K562 (cell line): ENCODE results near the gene CAPZB. TPM values are rescaled to one million over a fixed set of nuclear protein-coding genes. Genes with fewer than 3 reads are reported as not detected.

Source experiments
- ARID3B ChIP-seq: fragments of 250-450 bp; sonication (Bioruptor Pico); IDR thresholded peaks from 2 replicates; pipeline ENCODE4 v1.4.0; 2020; ENCODE audit warnings: borderline replicate concordance
- CBX8 ChIP-seq: fragments of 200-600 bp; sonication (generic); IDR thresholded peaks from 2 replicates; pipeline ENCODE4 v1.6.1; 2012; ENCODE audit warnings: borderline replicate concordance, mixed run types, low read depth, mild to moderate bottlenecking, moderate library complexity, mixed read lengths, low read length, control low read depth, inconsistent platforms; ENCODE audit not compliant: poor library complexity, severe bottlenecking; ENCODE audit errors: extremely low read depth
- CEBPZ ChIP-seq: fragments of 150-350 bp; IDR thresholded peaks from 2 replicates; pipeline ENCODE4 v1.6.1; 2014; ENCODE audit warnings: low read depth, mild to moderate bottlenecking, low read length, borderline replicate concordance
- DPF2 ChIP-seq: fragments of 450-650 bp; IDR thresholded peaks from 2 replicates; pipeline ENCODE4 v1.6.1; 2016
- ESRRB ChIP-seq: fragments of 250-450 bp; sonication (Bioruptor Pico); IDR thresholded peaks from 2 replicates; pipeline ENCODE4 v1.5.0; 2020; ENCODE audit warnings: mild to moderate bottlenecking, moderate library complexity, borderline replicate concordance
- HLTF ChIP-seq: fragments of 450-650 bp; IDR thresholded peaks from 2 replicates; pipeline ENCODE4 v1.6.1; 2016
- KHSRP ChIP-seq: fragments of 450-650 bp; IDR thresholded peaks from 2 replicates; pipeline ENCODE4 v1.6.1; 2017
- MEIS2 ChIP-seq: fragments of 450-650 bp; IDR thresholded peaks from 2 replicates; pipeline ENCODE4 v1.6.1; 2014; ENCODE audit warnings: mild to moderate bottlenecking; ENCODE audit not compliant: partially characterized antibody
- MTA2 ChIP-seq: fragments of 450-650 bp; IDR thresholded peaks from 2 replicates; pipeline ENCODE4 v1.6.1; 2016; ENCODE audit warnings: low read depth
- NUFIP1 ChIP-seq: fragments of 450-650 bp; IDR thresholded peaks from 2 replicates; pipeline ENCODE4 v1.6.1; 2018; ENCODE audit not compliant: partially characterized antibody
- PCBP2 ChIP-seq: fragments of 200-400 bp; formaldehyde crosslinking; IDR thresholded peaks from 2 replicates; pipeline ENCODE4 v1.6.1; 2018; ENCODE audit warnings: low read length, low read depth, mild to moderate bottlenecking, moderate library complexity; ENCODE audit not compliant: poor library complexity, severe bottlenecking
- RB1 ChIP-seq: fragments of 450-650 bp; IDR thresholded peaks from 2 replicates; pipeline ENCODE4 v1.6.1; 2017; ENCODE audit warnings: low read depth, mild to moderate bottlenecking
- RNF219 ChIP-seq: fragments of 250-450 bp; sonication (Bioruptor Pico); IDR thresholded peaks from 2 replicates; pipeline ENCODE4 v1.5.0; 2022; ENCODE audit warnings: mild to moderate bottlenecking
- SIN3A ChIP-seq, 2 experiments: fragments of 150-350 bp in 1 of 2; IDR thresholded peaks; 2 replicates each; pipeline ENCODE4 v1.6.1; 2011 to 2016; ENCODE audit warnings: borderline replicate concordance in 2 of 2, low read depth in 2 of 2, low read length in 2 of 2, mild to moderate bottlenecking in 2 of 2, moderate library complexity in 2 of 2; ENCODE audit not compliant: control insufficient read depth in 1 of 2
- SPI1 ChIP-seq: IDR thresholded peaks from 2 replicates; pipeline ENCODE4 v1.6.1; 2011; ENCODE audit warnings: low read depth, low read length, control low read depth, borderline replicate concordance
- SREBF2 ChIP-seq: sonication (generic); formaldehyde crosslinking; IDR thresholded peaks from 2 replicates; pipeline ENCODE4 v1.4.0; 2020; ENCODE audit warnings: mild to moderate bottlenecking, missing genetic modification reagents
- TAF15 ChIP-seq: fragments of 200-400 bp; formaldehyde crosslinking; IDR thresholded peaks from 2 replicates; pipeline ENCODE4 v1.6.1; 2017; ENCODE audit warnings: mild to moderate bottlenecking, low read depth, low read length, moderate library complexity
- TCF15 ChIP-seq: fragments of 250-450 bp; sonication (Bioruptor Pico); IDR thresholded peaks from 2 replicates; pipeline ENCODE4 v1.8.0; 2022; ENCODE audit warnings: moderate library complexity, mild to moderate bottlenecking, inconsistent platforms
- TEAD4 ChIP-seq, 2 experiments: sonication (generic) in 1 of 2; formaldehyde crosslinking in 1 of 2; IDR thresholded peaks; 2 replicates each; pipeline versions ENCODE4 v1.6.1 to v1.8.0; 2012 to 2022; ENCODE audit warnings: borderline replicate concordance in 1 of 2, inconsistent platforms in 1 of 2, low read length in 1 of 2, mild to moderate bottlenecking in 1 of 2, missing genetic modification reagents in 1 of 2
- ZNF57 ChIP-seq: fragments of 450-650 bp; formaldehyde crosslinking; IDR thresholded peaks from 2 replicates; pipeline ENCODE4 v1.4.0; 2020; ENCODE audit warnings: mild to moderate bottlenecking, moderate library complexity
- ZNF717 ChIP-seq: fragments of 250-450 bp; sonication (Bioruptor Pico); IDR thresholded peaks from 2 replicates; pipeline ENCODE4 v1.5.0; 2021
- polyA plus RNA-seq, 8 experiments: library from polyadenylated mRNA; depleted of rRNA in 4 of 8; stranded (reverse) in 5 of 8; unstranded in 3 of 8; fragments of >200 nt; fragmentation: Nextera tagmentation in 2 of 8; fragmentation: Illumina TruSeq in 1 of 8; extraction: Ambion mirVana in 2 of 8; extraction: Trizol in 1 of 8; gene quantifications; 2 replicates each; pipeline versions ENCODE4 v1.2.1 to v1.2.3, GENCODE V29; 2011 to 2014; ENCODE audit warnings: inconsistent platforms in 1 of 8, missing spikeins in 1 of 8
- total RNA-seq, 7 experiments: library from RNA; depleted of rRNA in 6 of 7; stranded (reverse); fragments of >200 nt in 6 of 7; fragmentation: Illumina TruSeq in 2 of 7; extraction: Trizol in 2 of 7; gene quantifications; 2 replicates each; pipeline versions ENCODE4 v1.2.1 to v1.2.3, GENCODE V29; 2011 to 2021; ENCODE audit warnings: low replicate concordance in 1 of 7

Gene CAPZB
- total and polyA plus RNA-seq, 9 of the 15 experiments (the other 6 are each of a cell fraction or from before 2014, with no cell fraction given): 57.6 to 297 (median 125) TPM

GRCh38 chr1:19407494-19408096 is 77.7 kb downstream of the CAPZB start (continued):
- TF ChIP-seq ARID3B (no peak), TCF15 (CRISPR knock-in tag) (no peak), MTA2 (peak; percentile 77), CBX8 (no peak), RB1 (no peak), ESRRB (CRISPR knock-in tag) (no peak), TEAD4 (IDR thresholded peaks at IDR 0.05; ENCODE audit: low read length) (peak; percentile 85), TEAD4 (CRISPR knock-in tag; IDR thresholded peaks at IDR 0.05; ENCODE audit: borderline replicate concordance) (no peak), SREBF2 (CRISPR knock-in tag) (no peak), CEBPZ (no peak), ZNF717 (CRISPR knock-in tag) (no peak), RNF219 (no peak), HLTF (no peak), SPI1 (no peak), SIN3A (IDR thresholded peaks at IDR 0.05; ENCODE audit: borderline replicate concordance in 2 of 2, control insufficient read depth in 1 of 2, low read depth in 2 of 2, low read length in 2 of 2) (no peak), ZNF57 (no peak), DPF2 (peak; percentile 93), PCBP2 (no peak), KHSRP (no peak), TAF15 (no peak), NUFIP1 (no peak), MEIS2 (no peak)
